PC-3 (cell line): ENCODE measurements around the gene FAM222A.

Source experiments
- CTCF ChIP-seq: fragments of 300-600 bp; sonication (generic); conservative IDR thresholded peaks from 2 replicates; pipeline ENCODE4 v1.5.1; 2017; ENCODE audit warnings: antibody characterized with exemption, low read depth, mild to moderate bottlenecking, low read length
- EZH2 ChIP-seq: fragments of 300-600 bp; sonication (generic); IDR thresholded peaks from one replicate; pipeline ENCODE4 v1.6.1; 2017; ENCODE audit warnings: antibody characterized with exemption, mild to moderate bottlenecking, low read length; ENCODE audit not compliant: unreplicated experiment
- EZH2phosphoT487 ChIP-seq: fragments of 300-600 bp; sonication (generic); IDR thresholded peaks from 2 replicates; pipeline ENCODE4 v1.6.1; 2018; ENCODE audit warnings: mild to moderate bottlenecking, antibody characterized with exemption, low read length, borderline replicate concordance

- TF ChIP-seq CTCF, result no peak
- TF ChIP-seq EZH2, result no peak
- TF ChIP-seq EZH2phosphoT487, result no peak
These were observed 27.8 kb downstream of the FAM222A start for GRCh38 chr12:109741286-109741969.
